Spleen (tissue), 11 donors: ENCODE measurements around the gene ABCC1. TPM values are rescaled to one million over a fixed set of nuclear protein-coding genes. Genes with fewer than 3 reads are reported as not detected.

ENCODE experiments used
- DNase-seq: peaks from one replicate; pipeline ENCODE4 v3.0.0-alpha.2; 2020
- H3K27ac ChIP-seq, 8 donors: fragments of 200-600 bp; sonication (generic) in 7 of 8; 1 replicate in 4 of 8; 2 replicates in 4 of 8; pipeline versions ENCODE4 v1.5.0 to v1.8.0; 2016 to 2021; ENCODE audit warnings: inconsistent platforms in 4 of 8, mild to moderate bottlenecking in 4 of 8, moderate library complexity in 1 of 8
- H3K27me3 ChIP-seq, 7 donors: fragments of 200-600 bp; sonication (generic) in 6 of 7; replicated peaks in 1 of 7; 1 replicate in 4 of 7; 2 replicates in 3 of 7; pipeline versions ENCODE4 v1.5.0 to v1.8.0; 2016 to 2021; ENCODE audit warnings: inconsistent platforms in 3 of 7, mild to moderate bottlenecking in 1 of 7
- H3K36me3 ChIP-seq, 6 donors: fragments of 200-600 bp; sonication (generic) in 5 of 6; 1 replicate in 4 of 6; 2 replicates in 2 of 6; pipeline versions ENCODE4 v1.5.0 to v1.8.0; 2016 to 2021; ENCODE audit warnings: inconsistent platforms in 2 of 6
- H3K4me1 ChIP-seq, 6 donors: fragments of 200-600 bp; sonication (generic) in 5 of 6; 1 replicate in 3 of 6; 2 replicates in 3 of 6; pipeline versions ENCODE4 v1.5.0 to v1.8.0; 2016 to 2021; ENCODE audit warnings: inconsistent platforms in 3 of 6
- H3K4me3 ChIP-seq, 8 donors: fragments of 200-600 bp; sonication (generic) in 7 of 8; 1 replicate in 4 of 8; 2 replicates in 4 of 8; pipeline versions ENCODE4 v1.5.0 to v1.8.0; 2016 to 2021; ENCODE audit warnings: inconsistent platforms in 4 of 8, mild to moderate bottlenecking in 4 of 8, moderate library complexity in 2 of 8
- H3K9me3 ChIP-seq, 8 donors: fragments of 200-600 bp; sonication (generic) in 7 of 8; 1 replicate in 4 of 8; 2 replicates in 4 of 8; pipeline versions ENCODE4 v1.5.0 to v1.8.0; 2016 to 2021; ENCODE audit warnings: inconsistent platforms in 4 of 8
- CTCF ChIP-seq, 11 experiments: fragments of 200-600 bp in 7 of 11; fragments of 450-650 bp in 4 of 11; sonication (generic) in 4 of 11; IDR thresholded peaks in 8 of 11; conservative IDR thresholded peaks in 3 of 11; 1 replicate in 7 of 11; 2 replicates in 4 of 11; pipeline versions ENCODE4 v1.4.0 to v1.8.0; 2016 to 2021; ENCODE audit warnings: antibody characterized with exemption in 11 of 11, inconsistent platforms in 4 of 11, mild to moderate bottlenecking in 1 of 11
- POLR2A ChIP-seq, 3 donors: fragments of 450-650 bp; IDR thresholded peaks; one replicate each; pipeline ENCODE4 v1.5.1; 2017; ENCODE audit warnings: antibody characterized with exemption in 3 of 3, mild to moderate bottlenecking in 1 of 3
- POLR2AphosphoS5 ChIP-seq, 3 donors: sonication (generic); formaldehyde crosslinking; IDR thresholded peaks; one replicate each; pipeline ENCODE4 v1.5.1; 2017; ENCODE audit warnings: antibody characterized with exemption in 3 of 3
- WGBS, 5 donors: extraction: QIAGEN DNeasy Blood & Tissue Kit in 3 of 5; methylation state at CpG; one replicate each; pipeline versions ENCODE4 v1.1.5 to v1.1.7; 2013 to 2018; 5-methylcytosine and 5-hydroxymethylcytosine counted together
- intact Hi-C: fragments of 100-400 bp; cut with DNase I; formaldehyde crosslinking; loops from one replicate; pipeline ENCODE4 v1.15.0; 2023; ENCODE audit warnings: low total_unique reads
- polyA plus RNA-seq, 3 donors: library from polyadenylated mRNA; stranded (reverse); fragments of 200-250 nt; gene quantifications; one replicate each; pipeline ENCODE4 v1.2.1, GENCODE V29; 2013
- total RNA-seq, 7 donors: library from RNA; depleted of rRNA in 3 of 7; stranded (reverse); fragments of >200 nt in 3 of 7; fragmentation: NEBNext Ultra II Directional in 4 of 7; extraction: Animal tissue kit (Norgen Biotek cat#: 25700) in 4 of 7; gene quantifications; one replicate each; pipeline versions ENCODE4 v1.1.0 to v1.2.1, GENCODE V29; 2016 to 2021
- donor health status: healthy with polysubstance abuse.
- donor health status: DM: no; HTN: no; CAD: no; lungs with moderate emphysema.
- donor health status: DM: no; HTN: no; CAD: no.
- donor health status: Bipolar disorder and iron deficiency.
- donor health status: healthy.
- donor health status: DM: no; HTN: no; CAD: no.
- donor health status: DM: yes; HTN: yes; CAD: no.

The ABCC1 gene
- total and polyA plus RNA-seq, 10 donors: 7.8 to 65.7 (median 52.5) TPM

GRCh38 chr16:16030449-16030848 lies 81.0 kb downstream of the ABCC1 start:
- intact Hi-C loops: no loop called here
- peaks cover 3 to 72% (median 28%) of the 10 kb centered on the region in 6 donors for H3K4me1 ChIP-seq

GRCh38 chr16:16031401-16031800 lies 82.0 kb downstream of the ABCC1 start:
- no peaks in the 10 kb centered on the region for H3K27me3 ChIP-seq
- no peak overlapping the region for H3K4me3 ChIP-seq
- DNase-seq: no peak
- 91 to 97% (median 96%) methylated on average over 6 of the region's 6 CpGs for WGBS, 5 donors
- H3K27ac ChIP-seq: peak overlapping the region in 4 of 8 donors; percentile 33 to 62 (median 44)
- H3K9me3 ChIP-seq: no peaks in the 10 kb centered on the region
- H3K4me1 ChIP-seq: peaks cover 3 to 64% (median 23%) of the 10 kb centered on the region in 6 donors
- TF ChIP-seq CTCF (IDR thresholded peaks at IDR 0.05 in 8 of 11, conservative IDR thresholded peaks at IDR 0.05 in 3 of 11) (no peak), POLR2AphosphoS5 (IDR thresholded peaks at IDR 0.05) (no peak), POLR2A (IDR thresholded peaks at IDR 0.05) (no peak)
- H3K36me3 ChIP-seq: peaks cover 0 to 77% (median 17%) of the 10 kb centered on the region in 6 donors
- intact Hi-C loops: no loop called here

More at GRCh38 chr16:16030449-16030848, 81.0 kb downstream of the ABCC1 start:
- H3K27ac ChIP-seq: peak overlapping the region in 4 of 8 donors; percentile 20 to 45 (median 38)
- no peak overlapping the region for H3K4me3 ChIP-seq
- WGBS, 5 donors: 80 to 89% (median 86%) methylated on average over 8 of the region's 8 CpGs
- H3K36me3 ChIP-seq: peaks cover 0 to 67% (median 10%) of the 10 kb centered on the region in 6 donors
- DNase-seq: no peak
- no peaks in the 10 kb centered on the region for H3K27me3 ChIP-seq
- no peaks in the 10 kb centered on the region for H3K9me3 ChIP-seq
- TF ChIP-seq CTCF (IDR thresholded peaks at IDR 0.05 in 8 of 11, conservative IDR thresholded peaks at IDR 0.05 in 3 of 11) (no peak), POLR2A (IDR thresholded peaks at IDR 0.05) (no peak), POLR2AphosphoS5 (IDR thresholded peaks at IDR 0.05) (no peak)

- DNase-seq: no peak
- WGBS, 5 donors: 77 to 95% (median 84%) methylated on average over 5 of the region's 5 CpGs
- H3K27ac ChIP-seq: peak overlapping the region in 6 of 8 donors; percentile 8 to 74 (median 60)
- H3K9me3 ChIP-seq: no peaks in the 10 kb centered on the region
- H3K36me3 ChIP-seq: peaks cover 0 to 87% (median 27%) of the 10 kb centered on the region in 6 donors
- no peak overlapping the region for H3K4me3 ChIP-seq
- intact Hi-C loops: no loop called here
- TF ChIP-seq POLR2A (IDR thresholded peaks at IDR 0.05) (no peak), CTCF (IDR thresholded peaks at IDR 0.05 in 8 of 11, conservative IDR thresholded peaks at IDR 0.05 in 3 of 11) (no peak), POLR2AphosphoS5 (IDR thresholded peaks at IDR 0.05) (no peak)
- H3K27me3 ChIP-seq: no peaks in the 10 kb centered on the region
- H3K4me1 ChIP-seq: peaks cover 3 to 56% (median 21%) of the 10 kb centered on the region in 6 donors
These were observed 83.0 kb downstream of the ABCC1 start for GRCh38 chr16:16032271-16032979.

GRCh38 chr16:16033208-16033717 lies 83.8 kb downstream of the ABCC1 start:
- TF ChIP-seq CTCF (IDR thresholded peaks at IDR 0.05 in 8 of 11, conservative IDR thresholded peaks at IDR 0.05 in 3 of 11) (no peak), POLR2A (IDR thresholded peaks at IDR 0.05) (no peak), POLR2AphosphoS5 (IDR thresholded peaks at IDR 0.05) (peak in 1 of 3 donors; percentile 6)
- intact Hi-C loops: no loop called here
- peaks cover 0 to 87% (median 33%) of the 10 kb centered on the region in 6 donors for H3K36me3 ChIP-seq
- peak overlapping the region; percentile 1 to 74 (median 54) for H3K27ac ChIP-seq
- no peak overlapping the region for H3K4me3 ChIP-seq
- no peaks in the 10 kb centered on the region for H3K27me3 ChIP-seq
- H3K9me3 ChIP-seq: no peaks in the 10 kb centered on the region
- DNase-seq: no peak
- peaks cover 3 to 47% (median 15%) of the 10 kb centered on the region in 6 donors for H3K4me1 ChIP-seq
- 33 to 52% (median 43%) methylated on average over 9 of the region's 9 CpGs for WGBS, 5 donors
